Activated effector memory CD4-positive, alpha-beta T cell treated with Interleukin-2 at 50 U/mL for 16 hours (primary cell): ENCODE measurements around the gene P2RY12.

ENCODE experiments used
- DNase-seq: peaks from one replicate; pipeline ENCODE4 v3.0.0-alpha.2; 2020

The P2RY12 gene

DNA sequence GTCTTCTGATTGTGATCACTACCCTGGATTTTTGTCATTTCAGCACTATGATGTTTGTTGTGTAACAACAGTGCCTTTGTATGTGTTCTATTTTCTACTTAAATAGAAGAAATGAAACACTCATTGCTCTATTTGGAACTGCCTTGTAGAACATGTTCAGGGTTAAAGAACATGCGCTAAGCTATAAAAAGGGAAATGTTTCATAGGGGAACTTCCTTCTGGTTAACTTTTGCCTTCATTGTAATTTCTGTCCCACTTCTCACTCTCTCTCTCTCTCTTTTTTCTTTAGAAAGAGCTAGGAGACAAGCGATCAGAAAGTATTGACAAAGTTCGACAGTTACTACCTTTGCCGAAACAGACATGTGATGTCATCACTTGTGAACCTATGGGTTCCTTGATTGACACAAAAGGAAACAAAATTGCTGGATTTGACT lies at the start of gene P2RY12:
P2RY12 (minus strand) TSS at position 13 of the 434 bp plus-strand sequence. CDS start 45,908 bp downstream, outside the sequence.
- no peak for DNase-seq

DNA sequence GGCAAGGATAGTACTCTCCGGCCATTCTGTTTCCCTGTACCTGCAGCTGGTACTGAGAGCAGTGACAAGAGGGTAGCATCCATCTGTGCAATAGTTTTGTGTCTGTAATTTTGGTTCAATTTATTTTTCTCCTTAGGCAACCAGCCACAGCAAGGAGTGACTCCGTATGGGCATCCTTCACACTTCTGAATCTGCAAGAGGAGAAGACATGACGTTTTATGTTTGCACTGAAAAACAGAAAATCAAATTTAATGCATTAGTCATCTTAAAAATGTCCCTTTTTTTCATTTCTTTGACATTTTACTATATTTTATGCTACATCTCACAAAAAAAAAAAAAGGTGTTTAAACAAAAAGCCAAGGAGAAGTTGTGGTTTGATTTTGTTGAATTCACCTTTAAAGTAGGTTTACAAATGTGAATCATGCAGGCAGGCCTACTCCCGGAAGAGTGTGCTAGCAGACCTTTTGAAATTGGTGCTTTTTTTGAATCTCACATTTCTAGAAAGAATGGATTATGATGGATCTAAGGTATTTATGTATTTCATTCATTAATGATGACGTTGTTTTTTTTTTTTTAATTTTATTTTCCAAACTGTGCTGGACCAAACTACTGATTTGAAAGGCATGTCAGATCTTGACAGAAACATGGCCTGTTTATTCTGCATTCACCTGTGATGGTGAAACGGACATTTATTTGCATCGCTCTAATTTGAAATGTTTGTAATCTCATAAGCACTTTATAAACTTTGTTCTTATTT lies 48.2 kb upstream of the P2RY12 start:
- DNase-seq, result no peak

DNA sequence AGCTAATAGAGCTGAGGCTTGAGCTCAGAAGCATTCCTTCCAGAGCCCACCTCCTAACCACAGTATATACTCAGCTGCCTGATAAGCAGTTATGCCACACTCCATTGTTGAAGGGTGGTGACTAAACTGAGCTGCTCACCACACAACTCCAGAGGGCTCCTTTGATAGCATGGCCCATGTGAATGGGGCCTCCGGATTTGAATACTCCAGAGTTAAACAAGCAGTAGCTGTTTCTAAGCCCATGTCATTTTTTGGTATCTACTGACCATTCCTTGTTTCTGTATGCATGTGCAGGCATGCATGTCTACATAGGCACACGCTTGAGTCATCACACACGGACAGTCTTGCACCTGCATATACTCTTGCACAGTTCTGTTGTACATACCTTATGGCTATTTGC lies 47.4 kb upstream of the P2RY12 start:
- DNase-seq, result no peak

DNA sequence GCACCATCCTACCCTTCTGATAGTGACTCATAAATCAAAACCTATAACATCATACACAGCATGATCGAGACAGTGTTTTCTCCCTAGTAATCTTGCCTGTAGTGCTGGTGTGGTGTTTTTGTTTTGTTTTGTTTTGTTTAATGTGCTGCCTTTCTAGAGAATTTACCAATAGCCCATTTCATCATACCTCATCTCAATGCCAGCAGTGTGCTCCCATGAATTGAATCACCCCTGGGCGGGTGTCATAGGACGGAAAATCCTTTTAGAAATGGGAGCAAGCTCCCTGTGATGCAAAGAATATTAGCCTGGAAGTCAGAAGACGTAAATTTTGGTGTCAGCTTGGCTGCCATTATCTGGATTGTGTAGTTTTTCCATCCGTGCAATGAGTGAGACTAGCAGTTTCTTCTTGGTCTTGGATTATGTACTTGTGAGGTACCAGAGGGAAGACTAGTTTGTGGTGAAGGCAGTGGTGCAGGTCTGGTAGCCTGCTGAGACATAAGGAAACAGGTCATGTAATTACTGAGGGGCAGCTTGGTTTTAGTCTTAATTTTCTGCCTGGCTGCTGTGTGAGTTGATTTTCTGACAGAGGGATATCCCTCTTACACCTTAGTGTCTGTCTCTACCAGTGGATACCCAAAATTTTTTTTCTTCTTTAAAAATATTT lies 46.4 kb upstream of the P2RY12 start:
- no peak for DNase-seq

DNA sequence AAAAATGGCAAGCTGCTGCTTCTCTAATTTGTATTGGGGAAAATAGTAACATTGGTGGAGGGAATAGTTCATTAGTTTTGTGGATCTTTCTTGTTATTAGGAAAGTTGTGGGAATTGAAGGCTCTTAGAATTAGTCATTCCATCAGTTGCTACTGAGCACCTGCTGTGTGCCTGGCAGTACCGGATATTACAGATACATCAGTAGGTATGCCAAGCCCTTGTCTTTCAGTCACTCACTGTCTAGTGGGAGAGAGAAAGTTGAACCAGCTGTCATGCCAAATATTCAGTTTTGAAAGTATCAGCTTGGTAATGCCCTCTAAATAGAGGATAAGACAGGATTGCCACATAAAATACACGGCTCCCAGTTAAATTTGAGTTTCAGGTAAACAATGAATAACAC lies 43.8 kb upstream of the P2RY12 start:
- DNase-seq, result no peak

DNA sequence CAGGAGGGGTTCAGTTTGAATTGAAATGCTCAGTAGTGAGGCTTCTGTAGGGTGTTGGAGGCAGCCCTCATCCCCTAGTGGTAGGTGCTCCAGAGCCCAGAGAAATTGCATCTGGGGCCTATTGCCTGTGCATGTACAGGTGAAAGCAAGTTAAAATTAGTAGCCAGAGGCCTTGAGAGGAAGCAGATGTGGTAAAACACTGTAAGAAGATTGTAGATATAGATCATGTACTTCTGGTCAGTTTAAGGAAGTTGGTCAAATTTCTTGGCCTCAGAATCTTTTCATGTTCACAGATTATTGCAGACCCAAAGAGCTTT lies 41.7 kb upstream of the P2RY12 start:
- DNase-seq, result no peak

DNA sequence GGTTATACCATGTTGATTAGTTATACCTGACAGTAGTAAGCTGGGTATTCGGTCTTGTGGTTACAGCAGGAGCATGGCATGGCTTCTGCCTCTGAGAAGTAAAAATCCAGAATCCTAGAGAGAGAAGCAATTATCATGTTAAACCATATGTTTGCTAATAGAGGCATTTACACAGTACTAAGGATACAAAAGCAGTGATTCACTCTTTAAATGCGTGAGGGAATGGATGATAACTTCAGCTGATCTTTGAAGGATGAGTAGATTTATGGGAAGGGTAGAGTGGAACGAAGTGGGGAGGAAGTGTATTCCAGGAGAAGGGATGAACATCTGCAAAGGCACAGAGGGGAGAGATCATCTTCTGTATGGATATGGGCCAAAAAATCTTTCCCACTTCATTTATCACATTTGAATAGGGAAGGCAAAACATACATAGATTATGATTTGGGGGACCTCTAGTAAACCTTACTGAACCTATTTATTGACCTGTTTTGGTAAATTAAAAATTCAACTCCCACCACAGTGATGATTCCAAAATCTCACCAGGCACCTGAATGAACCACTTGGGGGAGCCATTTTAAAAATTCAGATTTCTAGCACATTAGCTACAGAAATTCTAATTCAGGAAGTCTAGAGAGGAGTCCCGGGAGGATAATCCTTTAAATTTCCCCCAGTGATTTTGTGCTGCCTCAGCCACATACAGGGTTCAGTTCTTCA lies 41.2 kb upstream of the P2RY12 start:
- DNase-seq, result no peak

DNA sequence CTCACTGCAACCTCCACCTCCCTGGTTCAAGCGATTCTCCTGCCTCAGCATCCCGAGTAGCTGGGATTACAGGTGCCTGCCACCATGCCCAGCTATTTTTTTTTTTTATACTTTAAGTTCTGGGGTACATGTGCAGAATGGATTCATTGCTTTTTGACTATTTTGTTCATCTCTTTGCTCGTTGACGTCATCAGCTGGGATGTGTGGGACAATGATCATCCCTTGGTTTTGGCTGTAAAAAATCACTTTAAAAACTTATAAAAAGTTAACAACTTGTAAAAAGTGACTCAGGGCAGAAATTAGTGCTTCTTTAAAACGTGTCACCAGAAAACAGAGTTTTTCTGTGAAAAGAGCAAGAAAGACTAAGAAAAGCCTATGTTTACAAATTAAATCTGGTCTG lies 38.5 kb upstream of the P2RY12 start:
- DNase-seq, result no peak

DNA sequence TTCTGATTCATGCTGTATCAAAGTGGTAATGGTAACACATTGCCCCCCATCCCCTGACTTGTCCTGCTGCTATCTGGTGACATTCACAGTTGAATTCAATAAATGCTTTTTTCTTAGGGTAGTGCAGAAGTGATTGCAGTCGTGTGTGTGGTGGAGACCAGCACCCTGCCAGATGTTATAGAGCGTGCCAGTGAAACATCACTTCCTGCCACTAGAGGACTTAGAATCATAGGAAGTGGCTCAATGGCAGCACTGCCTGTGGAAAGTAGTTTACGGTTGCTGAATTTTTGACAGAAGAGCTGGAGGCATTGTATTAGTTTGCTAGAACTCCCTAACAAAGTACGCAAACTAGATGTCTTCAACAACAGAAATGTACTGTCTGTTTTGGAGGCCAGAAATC lies 37.4 kb upstream of the P2RY12 start:
- DNase-seq, result no peak

DNA sequence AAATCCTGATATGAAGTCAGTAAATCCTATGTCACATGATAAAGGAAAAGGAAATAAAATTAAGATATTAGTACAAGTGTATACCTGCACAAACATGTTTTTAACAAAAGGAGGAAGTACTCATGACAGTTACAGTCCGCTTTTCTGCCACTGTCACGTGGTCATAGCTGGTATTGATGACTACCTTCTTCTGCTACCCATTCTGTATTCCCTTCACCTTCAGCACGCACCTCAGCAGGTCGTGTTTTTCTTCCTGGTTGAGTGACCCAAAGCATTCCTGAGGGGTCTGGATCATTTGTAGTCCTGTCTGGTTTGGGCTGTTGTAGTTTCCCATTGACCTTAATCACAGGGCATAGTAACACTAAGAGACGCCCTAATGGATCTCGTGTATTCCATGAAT lies 35.3 kb upstream of the P2RY12 start:
- no peak for DNase-seq

DNA sequence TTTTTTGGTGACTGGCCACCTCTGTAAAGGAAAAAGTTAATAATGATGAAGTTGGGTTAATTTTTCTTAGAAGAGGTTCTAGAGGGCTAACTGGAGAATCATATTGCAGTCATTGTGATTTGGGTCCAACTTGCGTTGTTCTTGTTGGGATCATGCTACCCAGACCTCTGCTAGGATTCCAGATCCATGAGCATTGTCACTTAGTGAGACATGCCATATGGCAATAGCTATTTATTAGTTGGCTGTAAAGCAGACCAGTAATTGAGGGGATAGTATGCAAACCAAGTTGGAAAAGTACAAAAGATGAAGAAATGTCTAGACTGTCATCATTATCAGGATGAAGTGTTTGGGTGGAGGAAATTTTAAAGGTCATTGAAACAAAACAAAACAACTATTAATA lies 30.7 kb upstream of the P2RY12 start:
- DNase-seq, result no peak

DNA sequence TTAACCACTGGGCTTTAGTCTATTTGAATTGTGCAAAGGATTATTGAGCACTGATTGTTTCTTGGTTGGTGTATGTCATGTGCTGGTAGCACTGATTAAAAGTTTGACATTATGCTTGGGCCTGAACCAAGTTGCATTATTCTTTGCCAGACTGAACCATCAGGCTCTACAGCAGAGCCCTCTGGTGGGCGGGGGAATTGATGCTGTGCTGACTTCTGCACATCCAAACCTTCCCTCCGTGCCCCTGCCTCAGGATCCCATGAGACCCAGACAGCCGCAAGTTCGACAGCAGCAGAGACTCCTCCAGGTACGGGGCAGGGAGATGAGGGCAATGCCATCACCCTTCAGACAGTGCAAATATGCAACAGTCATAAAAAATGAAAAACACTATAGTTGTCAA lies 28.4 kb upstream of the P2RY12 start:
- DNase-seq, result no peak

DNA sequence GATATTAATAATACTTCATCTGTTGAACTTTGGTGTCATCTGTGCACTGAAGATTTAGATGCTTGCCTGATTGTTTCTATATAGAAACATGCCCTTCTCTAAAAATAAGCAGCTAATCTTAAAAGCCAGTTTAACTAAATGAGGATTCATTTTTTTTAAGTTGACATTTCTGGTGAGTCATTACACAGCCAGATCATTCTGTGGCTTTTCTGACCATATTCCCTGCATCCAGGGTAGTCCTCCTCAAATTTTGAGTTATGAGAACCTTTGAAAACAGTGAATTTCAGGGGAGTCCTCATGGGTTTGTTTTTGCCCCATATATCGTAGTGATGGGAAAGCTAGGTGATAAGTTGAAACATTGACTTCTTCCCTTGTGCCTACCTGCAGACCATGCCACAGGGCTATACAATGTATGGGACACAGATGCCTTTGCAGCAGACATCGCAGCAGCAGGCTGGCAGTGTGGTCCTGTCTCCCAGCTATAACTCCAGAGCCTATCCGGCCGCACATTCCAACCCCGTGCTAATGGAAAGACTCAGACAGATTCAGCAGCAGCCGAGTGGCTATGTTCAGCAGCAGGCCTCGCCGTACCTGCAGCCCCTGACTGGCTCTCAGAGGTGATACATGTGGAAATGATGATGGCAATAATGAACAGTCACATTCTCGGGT lies 26.5 kb upstream of the P2RY12 start:
- no peak for DNase-seq

DNA sequence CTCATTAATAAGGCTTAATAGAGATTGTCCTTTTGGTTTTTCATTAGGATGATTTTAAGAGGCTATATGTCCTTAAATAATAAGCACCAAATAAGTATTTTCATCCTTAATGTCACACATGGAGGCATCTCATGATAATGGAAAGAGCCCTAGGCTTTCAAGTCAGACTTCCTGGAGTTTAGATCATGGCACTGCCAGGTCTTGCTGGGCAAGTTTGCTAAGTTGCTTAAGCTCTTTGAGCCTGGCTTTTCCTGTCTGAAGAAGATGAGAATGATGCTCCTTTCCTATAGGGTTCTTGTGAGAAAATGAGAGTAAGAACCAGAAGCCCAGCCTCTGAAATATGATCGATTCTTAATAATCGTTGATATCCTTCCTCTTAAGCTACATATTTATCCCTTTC lies 23.4 kb upstream of the P2RY12 start:
- no peak for DNase-seq

DNA sequence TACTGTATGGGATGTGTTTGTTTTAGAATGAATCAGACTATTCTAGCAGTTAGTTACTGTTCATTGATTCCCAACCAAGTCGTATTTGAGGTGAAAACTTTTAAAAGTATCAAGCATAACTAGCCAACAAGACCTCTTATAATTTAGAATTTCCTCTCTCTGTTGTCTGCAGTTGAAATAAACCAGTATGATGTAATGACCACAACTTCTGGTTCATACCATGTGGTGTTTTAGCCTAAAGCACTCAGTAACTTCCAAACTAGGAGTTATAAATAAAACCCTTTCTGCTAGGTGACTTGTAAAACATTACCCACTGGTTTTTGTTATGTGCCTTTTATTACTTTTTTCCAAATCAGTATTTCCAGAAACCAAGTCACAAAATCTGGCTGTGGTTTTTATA lies 19.8 kb upstream of the P2RY12 start:
- no peak for DNase-seq

DNA sequence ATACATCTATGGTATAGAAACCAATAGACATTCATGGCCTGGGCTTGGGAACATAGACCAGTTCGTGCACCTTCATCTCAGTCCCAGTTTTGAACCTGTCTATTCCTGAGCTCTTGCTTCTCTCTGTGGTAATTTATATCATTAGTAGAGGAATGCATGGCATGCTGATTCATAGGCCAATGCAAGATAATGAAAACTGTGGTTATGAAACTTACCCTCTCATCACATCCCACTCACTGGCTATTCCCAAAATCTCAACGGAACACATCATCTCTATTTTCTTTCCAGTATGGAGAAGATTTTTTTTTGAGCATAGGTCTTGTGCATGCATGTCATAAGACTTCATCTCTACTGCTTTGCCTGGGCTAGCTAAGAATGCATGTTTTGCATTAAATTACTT lies 18.7 kb upstream of the P2RY12 start:
- DNase-seq, result no peak

DNA sequence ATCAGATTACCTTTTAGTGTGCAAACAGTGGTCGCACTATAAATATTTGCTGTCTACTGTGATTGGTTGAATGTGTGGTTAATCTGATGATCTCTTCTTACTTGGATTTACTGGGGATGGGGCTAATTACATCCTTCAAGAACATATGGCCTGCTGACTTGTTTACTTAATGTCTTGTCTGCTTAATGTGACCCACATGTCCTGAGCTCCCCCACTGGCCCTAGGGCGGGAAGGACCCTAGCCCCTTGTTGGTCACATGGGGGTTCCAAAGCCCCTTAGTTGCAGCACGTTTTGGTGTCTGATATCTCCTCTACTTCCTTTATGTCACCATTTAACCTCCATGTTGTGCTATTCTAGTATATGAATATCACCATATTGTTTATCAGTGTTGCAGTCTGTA lies 17.8 kb upstream of the P2RY12 start:
- DNase-seq, result no peak

DNA sequence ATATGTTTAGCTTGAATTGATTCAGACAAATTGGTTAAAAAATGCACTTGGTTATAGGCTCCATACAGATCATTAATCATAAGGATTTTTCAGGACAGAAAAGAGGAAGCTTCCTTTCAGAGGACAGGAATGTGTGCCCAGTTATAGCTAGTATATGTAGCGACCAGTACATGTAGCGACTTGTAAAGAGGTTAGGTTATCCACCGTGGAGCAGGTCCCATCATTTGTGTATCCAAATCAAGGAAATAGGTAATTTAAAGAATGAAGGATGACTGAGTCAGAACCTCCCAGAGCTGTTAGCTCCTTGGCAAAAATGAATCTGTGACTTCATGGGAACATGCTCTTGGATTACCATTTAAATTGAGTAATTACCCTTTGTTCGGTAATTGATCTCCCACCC lies 15.8 kb upstream of the P2RY12 start:
- no peak for DNase-seq

DNA sequence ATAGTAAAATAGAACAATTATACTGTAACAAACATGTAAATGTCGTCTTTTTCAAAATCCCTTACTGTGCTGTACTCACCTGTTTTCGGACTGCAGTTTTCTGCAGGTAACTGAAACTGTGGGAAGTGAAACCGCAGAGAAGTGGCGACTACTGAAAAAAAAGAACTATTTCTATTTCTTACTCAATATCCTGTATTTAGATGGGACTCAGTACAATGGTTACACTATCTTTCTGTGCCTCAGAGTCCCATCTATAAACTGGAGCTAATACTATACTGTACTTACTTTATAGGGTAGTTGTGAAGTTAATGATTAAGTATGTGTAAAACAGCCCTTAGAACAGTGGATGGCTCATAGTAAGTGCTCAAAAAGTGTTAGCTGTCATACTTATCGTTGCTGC lies 14.3 kb upstream of the P2RY12 start:
- no peak for DNase-seq

DNA sequence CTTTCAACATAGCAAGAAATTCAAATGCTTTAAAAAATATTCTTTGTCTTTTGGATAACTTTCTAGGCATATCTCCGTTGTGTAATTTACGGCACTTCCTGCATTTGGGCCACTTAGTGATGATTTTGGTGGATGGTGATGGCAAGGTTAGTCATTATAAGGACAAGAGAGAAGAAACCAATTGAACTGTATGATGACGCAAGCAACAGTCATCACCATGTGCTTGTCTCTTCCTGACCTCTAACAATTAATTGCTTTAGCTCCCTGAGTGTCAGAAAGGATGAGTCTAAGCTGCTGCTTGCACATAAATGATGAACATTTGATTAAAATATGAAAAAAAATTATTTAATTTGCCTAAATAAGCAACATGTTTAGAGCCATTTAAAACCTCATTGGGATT lies 11.3 kb upstream of the P2RY12 start:
- DNase-seq, result no peak

DNA sequence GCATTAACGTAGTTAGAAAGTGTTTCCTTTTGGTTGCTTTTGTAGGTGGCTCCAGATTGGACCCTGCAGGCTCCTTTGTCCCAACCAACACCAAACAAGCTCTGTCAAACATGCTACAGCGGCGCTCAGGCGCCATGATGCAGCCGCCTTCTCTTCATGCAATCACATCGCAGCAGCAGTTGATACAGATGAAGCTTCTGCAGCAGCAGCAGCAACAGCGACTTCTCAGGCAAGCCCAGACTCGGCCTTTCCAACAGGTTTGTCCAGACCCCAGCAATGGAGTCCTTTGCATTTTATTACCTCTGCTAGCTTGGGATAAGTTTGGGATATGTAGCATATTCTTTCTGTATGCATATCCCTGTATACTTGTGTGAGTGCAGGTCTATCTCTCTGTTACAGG lies 10.1 kb upstream of the P2RY12 start:
- no peak for DNase-seq

DNA sequence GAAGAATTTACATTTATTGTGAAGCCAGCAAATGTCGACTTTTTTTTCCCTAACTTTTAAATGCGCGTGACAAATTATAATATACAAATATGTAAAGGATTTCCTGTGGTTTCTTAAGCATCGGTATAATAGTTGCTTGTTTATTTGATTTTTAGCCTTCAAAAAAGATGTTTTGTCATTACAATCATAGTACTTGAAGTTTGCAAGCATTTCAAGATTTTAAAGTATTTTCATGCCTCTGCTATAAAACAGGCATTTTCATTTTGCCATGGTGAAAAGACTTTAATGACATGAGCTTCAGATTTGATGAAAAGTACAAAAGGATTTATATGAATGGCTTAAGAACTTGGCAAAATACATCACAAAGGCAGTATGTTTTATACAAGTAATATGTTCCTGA lies 9.4 kb upstream of the P2RY12 start:
- no peak for DNase-seq

DNA sequence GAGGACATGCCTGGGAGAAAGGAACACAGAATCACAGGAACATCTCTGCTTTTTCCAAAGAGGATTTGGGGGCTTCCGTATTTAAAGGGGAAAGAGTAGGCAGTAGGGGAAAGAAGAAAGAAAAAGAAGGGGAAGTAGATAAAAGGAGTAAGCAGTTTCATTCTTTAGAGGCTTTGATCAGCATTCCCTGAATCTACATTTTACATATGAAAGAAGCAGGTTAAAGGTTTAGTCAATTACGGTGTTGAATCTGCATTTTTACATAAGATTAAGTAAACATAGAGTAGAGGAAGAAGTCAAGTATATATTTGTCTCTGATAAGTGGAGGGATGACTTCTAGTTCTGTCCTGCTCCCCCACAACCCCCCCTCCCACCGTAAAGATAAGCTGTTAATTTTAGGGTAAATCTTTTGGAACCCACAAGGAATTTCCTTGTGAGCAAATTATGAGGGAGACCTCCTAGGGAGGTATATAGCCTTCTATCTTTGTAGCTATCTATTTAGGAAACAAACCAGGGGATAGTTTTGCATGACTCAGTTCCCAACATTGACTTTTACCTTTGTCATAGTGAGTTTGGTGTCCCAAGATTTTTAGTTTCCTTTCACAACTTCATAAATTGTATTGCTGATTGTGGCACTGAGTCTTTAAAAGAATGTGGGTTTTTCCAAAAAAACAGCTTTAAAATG lies 8.7 kb upstream of the P2RY12 start:
- no peak for DNase-seq
